HG02588 (cell line): ENCODE data around the gene C6orf136.
A peak's percentile ranks its signal among the peaks of the same experiment; 100 is the strongest.

Experiments
- ATAC-seq: cut with Tn5 transposase; IDR thresholded peaks from one replicate; pipeline ENCODE4 v1.9.1; 2021; ENCODE audit warnings: mild to moderate bottlenecking, moderate library complexity; ENCODE audit not compliant: unreplicated experiment

C6orf136 gene

GRCh38 chr6:30685157-30686008 is 38.5 kb downstream of the C6orf136 start:
- ATAC-seq = no peak

- ATAC-seq = peak; percentile 24
Measured at GRCh38 chr6:30686009-30686907, 39.3 kb downstream of the C6orf136 start, which contains the start of gene PPP1R18. TSS of gene PPP1R18 (minus strand) at chr6:30686645. CDS start at chr6:30686018, 627 bp downstream.

- peak; percentile 38 for ATAC-seq
Measured at GRCh38 chr6:30686908-30687658, 40.1 kb downstream of the C6orf136 start.

GRCh38 chr6:30687659-30688431 is 40.9 kb downstream of the C6orf136 start:
- no peak for ATAC-seq

GRCh38 chr6:30688569-30688968 is 41.6 kb downstream of the C6orf136 start:
- ATAC-seq = no peak

- ATAC-seq = no peak
Measured at GRCh38 chr6:30689022-30689865, 42.3 kb downstream of the C6orf136 start.

- no peak for ATAC-seq
Measured at GRCh38 chr6:30689985-30690384, 43.1 kb downstream of the C6orf136 start.

GRCh38 chr6:30690403-30691207 is 43.7 kb downstream of the C6orf136 start, which contains the start of gene NRM:
TSS of gene NRM (minus strand) at chr6:30690984. CDS start at chr6:30690974, 10 bp downstream.
- peak; percentile 30 for ATAC-seq

GRCh38 chr6:30691208-30691847 is 44.4 kb downstream of the C6orf136 start:
- ATAC-seq = no peak

- no peak for ATAC-seq
Measured at GRCh38 chr6:30696432-30696831, 49.5 kb downstream of the C6orf136 start.

GRCh38 chr6:30700340-30700739 is 53.4 kb downstream of the C6orf136 start:
- no peak for ATAC-seq
